ENCODE results near the gene HTATSF1.

DNA sequence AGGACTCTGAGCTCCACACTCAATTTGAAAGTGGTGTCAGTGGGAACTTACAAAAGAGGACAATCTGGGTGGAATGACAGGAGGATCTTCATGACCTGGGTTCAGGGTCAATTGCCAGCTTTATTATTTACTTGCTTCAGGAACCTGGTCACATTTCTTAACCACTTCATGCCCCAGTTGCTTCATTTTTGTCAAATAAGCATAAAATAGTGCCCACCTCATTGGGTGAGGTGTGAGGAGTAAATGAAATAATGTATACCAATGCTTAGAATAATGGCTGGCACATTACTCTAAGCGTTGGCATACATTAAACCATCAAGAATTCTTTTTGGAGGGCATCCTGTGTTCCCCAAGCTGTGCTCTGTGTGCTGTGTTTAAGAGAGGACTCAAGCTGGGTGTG is 54.0 kb downstream of the HTATSF1 start:
- TF ChIP-seq POLR2AphosphoS5 (IDR thresholded peaks at IDR 0.05) (no peak), CTCF (IDR thresholded peaks at IDR 0.05) (no peak), POLR2A (IDR thresholded peaks at IDR 0.05) (no peak), EP300 (IDR thresholded peaks at IDR 0.05) (no peak)

Measured in upper lobe of left lung (tissue), 4 donors.